Occipital lobe (tissue), 2 donors: Measurements from ENCODE around the gene DAGLB. TPM values are rescaled to one million over a fixed set of nuclear protein-coding genes. Genes with fewer than 3 reads are reported as not detected.

Experiments used
- DNase-seq: peaks from one replicate; lab custom pipeline; 2025; lab: John Stamatoyannopoulos, UW
- total RNA-seq: library from RNA; depleted of rRNA; stranded (reverse); fragments of >200 nt; gene quantifications from one replicate; pipeline ENCODE4 v1.2.3, GENCODE V29; 2014

The DAGLB gene
- total RNA-seq, 1 donor from 2014 or later: 27.9 TPM

DNA sequence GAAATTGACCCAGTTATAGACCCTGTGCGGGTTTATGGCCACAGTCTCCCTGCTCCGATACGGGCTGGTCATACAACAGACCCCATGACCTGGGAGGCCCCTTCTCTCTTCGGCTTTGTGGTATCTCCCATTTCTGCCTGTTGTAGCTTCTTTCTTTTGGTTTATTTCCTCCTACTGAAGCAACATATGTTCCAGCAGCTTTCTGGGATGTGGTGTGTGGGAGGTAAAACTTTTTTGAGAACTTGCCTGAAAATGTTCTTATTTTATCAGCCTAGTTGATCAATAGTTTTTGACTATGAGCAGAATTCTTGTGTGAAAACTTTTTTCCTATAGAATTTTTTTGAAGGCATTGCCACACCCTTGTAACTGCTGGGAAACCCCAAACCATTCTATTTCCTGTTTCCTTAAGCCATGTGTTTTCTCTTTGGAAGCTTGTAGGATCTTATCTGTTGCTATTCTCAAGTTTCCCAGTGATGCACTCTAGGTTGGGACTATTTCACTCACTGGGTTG lies 80.0 kb downstream of the DAGLB start:
- DNase-seq: no peak

DNA sequence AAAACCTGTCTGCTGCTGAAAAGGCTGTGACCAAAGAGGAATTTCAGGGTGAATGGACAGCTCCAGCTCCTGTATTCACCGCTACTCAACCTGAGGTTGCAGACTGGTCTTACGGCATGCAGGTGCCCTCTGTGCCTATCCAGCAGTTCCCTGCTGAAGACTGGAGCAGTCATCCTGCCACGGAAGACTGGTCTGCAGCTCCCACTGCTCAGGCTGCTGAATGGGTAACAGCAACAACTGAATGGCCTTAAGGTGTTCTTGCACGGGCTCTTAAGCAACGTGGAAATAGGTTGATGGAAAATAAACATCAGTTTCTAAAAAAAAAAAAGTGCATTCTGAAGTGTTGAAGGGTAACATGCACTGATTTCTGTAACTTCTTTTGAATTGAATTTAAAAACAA lies 82.3 kb downstream of the DAGLB start:
- no peak for DNase-seq

DNA sequence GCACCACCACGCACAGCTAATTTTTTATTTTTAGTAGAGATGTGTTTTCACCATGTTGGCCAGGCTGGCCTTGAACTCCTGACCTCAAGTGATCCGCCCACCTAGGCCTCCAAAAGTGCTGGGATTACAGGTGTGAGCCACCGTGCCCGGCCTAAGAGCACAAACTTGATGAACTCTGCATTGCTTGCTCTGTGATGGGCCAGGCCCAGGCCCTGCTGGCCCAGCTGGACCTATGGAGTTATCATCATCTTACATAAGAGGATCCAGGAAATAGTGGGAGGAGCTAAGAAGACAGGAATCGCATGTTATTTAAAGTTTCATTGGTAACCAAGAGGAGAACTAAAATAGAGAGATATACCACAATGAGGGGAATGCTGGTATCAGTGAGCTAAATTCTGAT lies 86.9 kb downstream of the DAGLB start:
- DNase-seq: no peak

DNA sequence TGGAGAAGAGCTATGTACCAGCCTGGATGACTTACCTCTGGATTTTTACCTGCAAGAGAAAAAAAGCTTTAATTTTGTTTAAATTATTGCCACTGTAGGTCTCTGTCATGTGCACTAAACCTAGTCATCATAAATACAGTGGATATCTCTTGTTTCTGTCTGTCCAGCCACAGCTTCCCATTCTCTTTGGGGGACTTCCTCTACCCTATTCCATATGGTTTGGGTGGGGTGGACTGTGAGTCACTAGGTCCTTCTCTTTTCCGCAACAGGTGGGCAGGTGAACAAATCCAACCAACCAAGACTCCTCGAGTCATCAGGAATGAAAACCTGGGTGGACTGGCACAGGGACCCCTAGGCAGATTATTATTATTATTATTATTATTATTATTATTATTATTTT lies 88.0 kb downstream of the DAGLB start:
- DNase-seq: no peak

Other genes starting within 250 kb of the DAGLB start
- gene CYTH3, start 175.3 kb downstream of the DAGLB start, total RNA-seq: 35.6 TPM
- gene FAM220A, start 99.0 kb downstream of the DAGLB start, total RNA-seq: 41.2 TPM
- 41.6 TPM for gene RAC1, start 73.4 kb downstream of the DAGLB start, total RNA-seq
- gene KDELR2, start 36.2 kb upstream of the DAGLB start, total RNA-seq: 84.1 TPM
- 1.2 TPM for gene GRID2IP, start 103.5 kb upstream of the DAGLB start, total RNA-seq
- 54.4 TPM for gene ZDHHC4, start 129.5 kb upstream of the DAGLB start, total RNA-seq
- 18.2 TPM for gene INTS15, start 142.1 kb upstream of the DAGLB start, total RNA-seq
- 23.6 TPM for gene ZNF853, start 167.7 kb upstream of the DAGLB start, total RNA-seq
- 18.2 TPM for gene ZNF316, start 189.4 kb upstream of the DAGLB start, total RNA-seq